Spleen (tissue), 11 donors: ENCODE data around the gene ATXN7L1. TPM values are rescaled to one million over a fixed set of nuclear protein-coding genes. Genes with fewer than 3 reads are reported as not detected.

Source experiments
- DNase-seq: peaks from one replicate; pipeline ENCODE4 v3.0.0-alpha.2; 2020
- H3K27ac ChIP-seq, 8 donors: fragments of 200-600 bp; sonication (generic) in 7 of 8; 1 replicate in 4 of 8; 2 replicates in 4 of 8; pipeline versions ENCODE4 v1.5.0 to v1.8.0; 2016 to 2021; ENCODE audit warnings: inconsistent platforms in 4 of 8, mild to moderate bottlenecking in 4 of 8, moderate library complexity in 1 of 8
- H3K27me3 ChIP-seq, 7 donors: fragments of 200-600 bp; sonication (generic) in 6 of 7; replicated peaks in 1 of 7; 1 replicate in 4 of 7; 2 replicates in 3 of 7; pipeline versions ENCODE4 v1.5.0 to v1.8.0; 2016 to 2021; ENCODE audit warnings: inconsistent platforms in 3 of 7, mild to moderate bottlenecking in 1 of 7
- H3K36me3 ChIP-seq, 6 donors: fragments of 200-600 bp; sonication (generic) in 5 of 6; 1 replicate in 4 of 6; 2 replicates in 2 of 6; pipeline versions ENCODE4 v1.5.0 to v1.8.0; 2016 to 2021; ENCODE audit warnings: inconsistent platforms in 2 of 6
- H3K4me1 ChIP-seq, 6 donors: fragments of 200-600 bp; sonication (generic) in 5 of 6; 1 replicate in 3 of 6; 2 replicates in 3 of 6; pipeline versions ENCODE4 v1.5.0 to v1.8.0; 2016 to 2021; ENCODE audit warnings: inconsistent platforms in 3 of 6
- H3K4me3 ChIP-seq, 8 donors: fragments of 200-600 bp; sonication (generic) in 7 of 8; 1 replicate in 4 of 8; 2 replicates in 4 of 8; pipeline versions ENCODE4 v1.5.0 to v1.8.0; 2016 to 2021; ENCODE audit warnings: inconsistent platforms in 4 of 8, mild to moderate bottlenecking in 4 of 8, moderate library complexity in 2 of 8
- H3K9me3 ChIP-seq, 8 donors: fragments of 200-600 bp; sonication (generic) in 7 of 8; 1 replicate in 4 of 8; 2 replicates in 4 of 8; pipeline versions ENCODE4 v1.5.0 to v1.8.0; 2016 to 2021; ENCODE audit warnings: inconsistent platforms in 4 of 8
- POLR2A ChIP-seq, 3 donors: fragments of 450-650 bp; IDR thresholded peaks; one replicate each; pipeline ENCODE4 v1.5.1; 2017; ENCODE audit warnings: antibody characterized with exemption in 3 of 3, mild to moderate bottlenecking in 1 of 3
- POLR2AphosphoS5 ChIP-seq, 3 donors: sonication (generic); formaldehyde crosslinking; IDR thresholded peaks; one replicate each; pipeline ENCODE4 v1.5.1; 2017; ENCODE audit warnings: antibody characterized with exemption in 3 of 3
- WGBS, 5 donors: extraction: QIAGEN DNeasy Blood & Tissue Kit in 3 of 5; methylation state at CpG; one replicate each; pipeline versions ENCODE4 v1.1.5 to v1.1.7; 2013 to 2018; 5-methylcytosine and 5-hydroxymethylcytosine counted together
- intact Hi-C: fragments of 100-400 bp; cut with DNase I; formaldehyde crosslinking; loops from one replicate; pipeline ENCODE4 v1.15.0; 2023; ENCODE audit warnings: low total_unique reads
- polyA plus RNA-seq, 3 donors: library from polyadenylated mRNA; stranded (reverse); fragments of 200-250 nt; gene quantifications; one replicate each; pipeline ENCODE4 v1.2.1, GENCODE V29; 2013
- total RNA-seq, 7 donors: library from RNA; depleted of rRNA in 3 of 7; stranded (reverse); fragments of >200 nt in 3 of 7; fragmentation: NEBNext Ultra II Directional in 4 of 7; extraction: Animal tissue kit (Norgen Biotek cat#: 25700) in 4 of 7; gene quantifications; one replicate each; pipeline versions ENCODE4 v1.1.0 to v1.2.1, GENCODE V29; 2016 to 2021
- TF ChIP-seq, protein P1 (sequence below), 11 experiments: fragments of 200-600 bp in 7 of 11; fragments of 450-650 bp in 4 of 11; sonication (generic) in 4 of 11; IDR thresholded peaks in 8 of 11; conservative IDR thresholded peaks in 3 of 11; 1 replicate in 7 of 11; 2 replicates in 4 of 11; pipeline versions ENCODE4 v1.4.0 to v1.8.0; 2016 to 2021; ENCODE audit warnings: antibody characterized with exemption in 11 of 11, inconsistent platforms in 4 of 11, mild to moderate bottlenecking in 1 of 11
- donor health status: healthy with polysubstance abuse.
- donor health status: DM: no; HTN: no; CAD: no; lungs with moderate emphysema.
- donor health status: DM: no; HTN: no; CAD: no.
- donor health status: Bipolar disorder and iron deficiency.
- donor health status: healthy.
- donor health status: DM: no; HTN: no; CAD: no.
- donor health status: DM: yes; HTN: yes; CAD: no.

The ATXN7L1 gene
- total and polyA plus RNA-seq, 10 donors: 2.4 to 29.3 (median 18.4) TPM

DNA sequence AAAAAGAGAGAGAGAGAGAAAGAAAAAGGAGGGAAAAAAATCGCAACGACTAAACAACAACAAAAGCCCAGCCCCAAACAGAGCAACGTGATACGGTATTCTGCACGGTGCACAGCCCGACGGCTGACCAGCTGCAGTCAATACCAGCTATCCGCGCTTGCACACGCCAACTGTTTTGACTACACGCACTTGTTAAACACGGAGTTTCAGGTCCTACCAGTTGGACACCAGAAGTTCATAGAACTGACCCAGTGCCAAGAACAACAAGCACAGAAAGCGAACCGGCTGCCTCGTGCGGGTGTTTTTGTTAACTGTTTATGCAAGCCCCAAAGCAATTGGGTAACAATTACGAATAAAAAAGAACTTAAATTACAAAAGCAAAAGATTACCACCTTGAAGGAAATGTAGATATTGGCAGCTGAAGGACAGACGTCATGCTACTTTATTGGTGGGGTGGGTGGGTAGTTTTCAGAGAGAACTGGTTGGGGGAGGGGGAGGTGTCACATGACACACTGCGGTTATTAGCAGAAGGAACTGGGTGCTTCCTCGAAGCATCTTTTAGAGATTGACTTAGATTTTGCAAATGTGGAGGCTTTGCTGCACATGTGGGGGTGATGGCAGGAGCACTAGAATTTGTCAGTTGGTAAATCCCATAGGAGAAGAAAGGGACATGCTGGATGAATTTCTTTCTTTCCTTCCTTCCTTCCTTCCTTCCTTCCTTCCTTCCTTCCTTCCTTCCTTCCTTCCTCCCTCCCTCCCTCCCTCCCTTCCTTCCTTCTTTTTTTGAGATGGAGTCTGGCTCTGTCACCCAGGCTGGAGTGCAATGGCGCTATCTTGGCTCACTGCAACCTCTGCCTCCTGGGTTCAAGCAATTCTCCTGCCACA, 184.5 kb downstream of the ATXN7L1 start:
- peaks cover 0 to 36% (median 21%) of the 10 kb centered on the region in 6 donors for H3K4me1 ChIP-seq
- WGBS, 5 donors: 3 to 5% (median 5%) methylated on average over 21 of the region's 21 CpGs
- peak; percentile 90 for DNase-seq
- H3K4me3 ChIP-seq: peak overlapping the region; percentile 44 to 76 (median 53)
- TF ChIP-seq, protein P1, sequence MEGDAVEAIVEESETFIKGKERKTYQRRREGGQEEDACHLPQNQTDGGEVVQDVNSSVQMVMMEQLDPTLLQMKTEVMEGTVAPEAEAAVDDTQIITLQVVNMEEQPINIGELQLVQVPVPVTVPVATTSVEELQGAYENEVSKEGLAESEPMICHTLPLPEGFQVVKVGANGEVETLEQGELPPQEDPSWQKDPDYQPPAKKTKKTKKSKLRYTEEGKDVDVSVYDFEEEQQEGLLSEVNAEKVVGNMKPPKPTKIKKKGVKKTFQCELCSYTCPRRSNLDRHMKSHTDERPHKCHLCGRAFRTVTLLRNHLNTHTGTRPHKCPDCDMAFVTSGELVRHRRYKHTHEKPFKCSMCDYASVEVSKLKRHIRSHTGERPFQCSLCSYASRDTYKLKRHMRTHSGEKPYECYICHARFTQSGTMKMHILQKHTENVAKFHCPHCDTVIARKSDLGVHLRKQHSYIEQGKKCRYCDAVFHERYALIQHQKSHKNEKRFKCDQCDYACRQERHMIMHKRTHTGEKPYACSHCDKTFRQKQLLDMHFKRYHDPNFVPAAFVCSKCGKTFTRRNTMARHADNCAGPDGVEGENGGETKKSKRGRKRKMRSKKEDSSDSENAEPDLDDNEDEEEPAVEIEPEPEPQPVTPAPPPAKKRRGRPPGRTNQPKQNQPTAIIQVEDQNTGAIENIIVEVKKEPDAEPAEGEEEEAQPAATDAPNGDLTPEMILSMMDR (IDR thresholded peaks at IDR 0.05 in 8 of 11, conservative IDR thresholded peaks at IDR 0.05 in 3 of 11): no peak
- TF ChIP-seq POLR2AphosphoS5 (IDR thresholded peaks at IDR 0.05): peak in 2 of 3 donors; percentile 79
- H3K27me3 ChIP-seq: no peaks in the 10 kb centered on the region
- no peaks in the 10 kb centered on the region for H3K36me3 ChIP-seq
- intact Hi-C loops: no loop called here
- peaks cover 0 to 5% (median 0%) of the 10 kb centered on the region in 8 donors for H3K9me3 ChIP-seq
- H3K27ac ChIP-seq: peak overlapping the region; percentile 62 to 91 (median 88)

DNA sequence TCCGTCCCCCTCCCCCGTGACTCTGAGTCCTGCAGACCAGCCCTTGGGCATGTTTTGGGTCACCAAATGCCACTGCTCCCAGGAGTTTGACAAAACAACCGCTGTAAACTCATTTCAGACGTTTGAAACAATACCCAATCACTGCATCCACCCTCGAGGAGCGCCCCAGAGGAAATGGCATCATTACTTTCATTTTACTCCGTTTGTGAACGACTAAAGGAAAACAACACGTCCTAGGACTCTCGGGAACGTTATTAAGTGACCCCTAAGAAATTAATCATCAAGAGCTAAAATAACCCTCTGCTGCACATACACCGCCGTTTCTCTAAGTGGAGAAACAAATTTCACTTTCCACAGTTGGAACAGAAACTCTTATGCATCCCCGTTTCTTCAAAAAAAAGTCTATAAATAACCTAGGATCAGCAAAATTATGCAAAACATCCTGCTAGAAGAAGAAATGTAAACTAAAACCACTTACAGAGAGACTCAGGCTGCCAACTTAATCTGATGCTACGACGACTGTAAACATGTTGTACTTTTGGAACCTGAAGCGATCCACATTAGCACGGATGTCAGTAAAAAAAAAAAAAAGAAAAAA, 185.2 kb downstream of the ATXN7L1 start:
- Histone ChIP-seq H3K27me3 (no peaks in the 10 kb centered on the region), H3K27ac (peak overlapping the region; percentile 62 to 91 (median 88)), H3K4me1 (peaks cover 0 to 36% (median 21%) of the 10 kb centered on the region in 6 donors), H3K36me3 (no peaks in the 10 kb centered on the region), H3K4me3 (peak overlapping the region; percentile 44 to 76 (median 53)), H3K9me3 (no peaks in the 10 kb centered on the region)
- WGBS, 5 donors: 2 to 3% (median 2%) methylated on average over 18 of the region's 18 CpGs
- TF ChIP-seq, protein P1 (IDR thresholded peaks at IDR 0.05 in 8 of 11, conservative IDR thresholded peaks at IDR 0.05 in 3 of 11): no peak
- no peak for TF ChIP-seq POLR2A (IDR thresholded peaks at IDR 0.05)
- no peak for TF ChIP-seq POLR2AphosphoS5 (IDR thresholded peaks at IDR 0.05)
- DNase-seq: no peak
- intact Hi-C loops: no loop called here

DNA sequence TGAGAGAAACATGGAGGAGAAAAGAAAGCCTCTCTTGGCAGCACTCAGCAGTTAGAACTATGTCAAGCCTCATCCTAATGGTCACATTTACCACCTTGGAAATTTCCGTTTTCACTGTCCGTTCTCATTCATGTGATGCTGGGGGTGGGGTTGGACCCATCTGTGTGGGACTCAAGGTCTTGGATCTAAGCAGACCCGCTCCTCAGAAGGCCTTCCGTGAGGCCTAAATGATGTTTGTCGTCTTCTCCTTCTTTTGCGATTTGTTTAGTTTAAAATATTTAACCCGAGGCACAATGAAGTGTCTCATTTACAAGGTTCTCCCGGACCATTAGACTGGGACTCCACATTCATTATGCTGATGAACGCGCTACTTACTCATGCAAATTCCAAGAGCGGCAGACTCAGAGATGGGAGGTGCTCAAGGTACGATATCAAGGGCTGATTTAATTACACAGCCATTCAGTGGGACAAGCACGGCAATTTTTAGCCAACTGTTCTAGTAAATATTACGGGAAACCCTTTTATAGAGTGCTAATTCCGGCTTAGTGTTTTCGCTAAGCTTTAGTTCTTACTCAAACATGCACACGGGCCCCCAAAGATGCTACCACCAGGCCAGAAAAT, 186.0 kb downstream of the ATXN7L1 start:
- H3K36me3 ChIP-seq: no peaks in the 10 kb centered on the region
- intact Hi-C loops: no loop called here
- no peak for DNase-seq
- peak overlapping the region; percentile 62 to 91 (median 88) for H3K27ac ChIP-seq
- 89 to 95% (median 92%) methylated on average over 17 of the region's 17 CpGs for WGBS, 5 donors
- peaks cover 0 to 36% (median 21%) of the 10 kb centered on the region in 6 donors for H3K4me1 ChIP-seq
- peak overlapping the region in 4 of 8 donors; percentile 49 to 76 (median 54) for H3K4me3 ChIP-seq
- no peaks in the 10 kb centered on the region for H3K9me3 ChIP-seq
- TF ChIP-seq POLR2AphosphoS5 (IDR thresholded peaks at IDR 0.05) (no peak), POLR2A (IDR thresholded peaks at IDR 0.05) (no peak)
- TF ChIP-seq, protein P1 (IDR thresholded peaks at IDR 0.05 in 8 of 11, conservative IDR thresholded peaks at IDR 0.05 in 3 of 11): no peak
- H3K27me3 ChIP-seq: no peaks in the 10 kb centered on the region
